Measurements from ENCODE around the gene KCNA1.

Gene KCNA1

GRCh38 chr12:4900327-4900726 is 9.4 kb upstream of the KCNA1 start:
- TF ChIP-seq CTCF (IDR thresholded peaks at IDR 0.05; ENCODE audit: low read depth, low read length) (no peak), MAX (IDR thresholded peaks at IDR 0.05; ENCODE audit: low read depth, low read length) (no peak), MYC (IDR thresholded peaks at IDR 0.05; ENCODE audit: low read depth, low read length) (no peak), POLR2A (IDR thresholded peaks at IDR 0.05; ENCODE audit: extremely low read depth, insufficient read length) (no peak)
- DNase-seq (ENCODE audit: low read depth) = no peak
- no peak overlapping the region for H3K4me3 ChIP-seq (ENCODE audit: low read depth, low read length)

GRCh38 chr12:4905316-4905715 is 4.4 kb upstream of the KCNA1 start:
- no peak for DNase-seq (ENCODE audit: low read depth)
- TF ChIP-seq MYC (IDR thresholded peaks at IDR 0.05; ENCODE audit: low read depth, low read length) (no peak), POLR2A (IDR thresholded peaks at IDR 0.05; ENCODE audit: extremely low read depth, insufficient read length) (no peak), CTCF (IDR thresholded peaks at IDR 0.05; ENCODE audit: low read depth, low read length) (no peak), MAX (IDR thresholded peaks at IDR 0.05; ENCODE audit: low read depth, low read length) (no peak)
- H3K4me3 ChIP-seq (ENCODE audit: low read depth, low read length) = no peak overlapping the region

GRCh38 chr12:4908684-4909409 is 858 bp upstream of the KCNA1 start:
- TF ChIP-seq MYC (IDR thresholded peaks at IDR 0.05; ENCODE audit: low read depth, low read length) (no peak), POLR2A (IDR thresholded peaks at IDR 0.05; ENCODE audit: extremely low read depth, insufficient read length) (no peak), MAX (IDR thresholded peaks at IDR 0.05; ENCODE audit: low read depth, low read length) (no peak), CTCF (IDR thresholded peaks at IDR 0.05; ENCODE audit: low read depth, low read length) (no peak)
- DNase-seq (ENCODE audit: low read depth) = no peak
- H3K4me3 ChIP-seq (ENCODE audit: low read depth, low read length) = no peak overlapping the region

GRCh38 chr12:4909410-4909733 is 333 bp upstream of the KCNA1 start:
- TF ChIP-seq MAX (IDR thresholded peaks at IDR 0.05; ENCODE audit: low read depth, low read length) (no peak), MYC (IDR thresholded peaks at IDR 0.05; ENCODE audit: low read depth, low read length) (no peak), CTCF (IDR thresholded peaks at IDR 0.05; ENCODE audit: low read depth, low read length) (no peak), POLR2A (IDR thresholded peaks at IDR 0.05; ENCODE audit: extremely low read depth, insufficient read length) (no peak)
- H3K4me3 ChIP-seq (ENCODE audit: low read depth, low read length) = no peak overlapping the region
- no peak for DNase-seq (ENCODE audit: low read depth)

GRCh38 chr12:4910502-4911315 is 1.0 kb downstream of the KCNA1 start:
- no peak for TF ChIP-seq MAX (IDR thresholded peaks at IDR 0.05; ENCODE audit: low read depth, low read length)
- TF ChIP-seq MYC (IDR thresholded peaks at IDR 0.05; ENCODE audit: low read depth, low read length) = no peak
- TF ChIP-seq POLR2A (IDR thresholded peaks at IDR 0.05; ENCODE audit: extremely low read depth, insufficient read length) = no peak
- TF ChIP-seq CTCF (IDR thresholded peaks at IDR 0.05; ENCODE audit: low read depth, low read length) = no peak
- H3K4me3 ChIP-seq (ENCODE audit: low read depth, low read length) = no peak overlapping the region
- DNase-seq (ENCODE audit: low read depth) = no peak
